PFSK-1 (cell line): ENCODE measurements around the gene FOXP4.

Experiments
- FOXP2 ChIP-seq: optimal IDR thresholded peaks from 2 replicates; pipeline ENCODE3; 2011; ENCODE audit warnings: borderline replicate concordance, control low read depth, inconsistent platforms; ENCODE audit not compliant: insufficient read depth; ENCODE audit errors: extremely low read length, extremely low read depth
- POLR2AphosphoS5 ChIP-seq: IDR thresholded peaks from 2 replicates; pipeline ENCODE4 v1.6.1; 2012; ENCODE audit warnings: low read depth, mild to moderate bottlenecking, control low read depth, low read length, moderate library complexity
- SIN3A ChIP-seq: IDR thresholded peaks from 2 replicates; pipeline ENCODE4 v1.6.1; 2012; ENCODE audit warnings: mild to moderate bottlenecking, low read length, moderate library complexity, borderline replicate concordance; ENCODE audit not compliant: insufficient read depth
- TAF1 ChIP-seq: IDR thresholded peaks from 2 replicates; pipeline ENCODE4 v1.6.1; 2012; ENCODE audit warnings: low read length, control low read depth, borderline replicate concordance; ENCODE audit not compliant: insufficient read depth
- TF ChIP-seq, protein P1 (sequence below), 2 experiments: IDR thresholded peaks; 2 replicates each; pipeline versions ENCODE4 v1.6.1 to v1.8.0; 2011 to 2012; ENCODE audit warnings: low read depth in 2 of 2, low read length in 2 of 2, control low read depth in 1 of 2, inconsistent platforms in 1 of 2, mild to moderate bottlenecking in 1 of 2, moderate library complexity in 1 of 2; ENCODE audit not compliant: insufficient read depth in 1 of 2

DNA sequence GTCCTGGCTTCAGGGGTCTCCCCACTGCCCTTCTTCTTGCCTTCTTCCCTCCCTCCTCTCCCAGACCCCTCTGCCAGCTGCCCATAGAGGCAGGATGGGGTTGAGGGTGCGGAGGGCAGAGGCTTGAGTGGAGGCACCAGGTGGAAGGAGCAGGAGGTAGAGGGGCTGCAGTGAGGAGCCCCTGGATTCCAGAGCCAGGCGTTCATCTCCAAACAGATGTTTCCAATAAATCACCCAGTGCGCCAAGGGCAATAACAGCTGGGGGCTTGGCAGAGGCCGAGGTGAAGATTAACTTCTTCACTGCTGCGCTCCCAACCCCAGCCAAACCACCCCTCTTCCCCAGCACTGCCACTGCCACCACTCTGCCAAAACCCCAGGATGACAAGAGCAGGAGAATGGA is 102.7 kb downstream of the FOXP4 start:
- TF ChIP-seq SIN3A (no peak), POLR2AphosphoS5 (no peak), TAF1 (no peak), FOXP2 (no peak)
- TF ChIP-seq, protein P1, sequence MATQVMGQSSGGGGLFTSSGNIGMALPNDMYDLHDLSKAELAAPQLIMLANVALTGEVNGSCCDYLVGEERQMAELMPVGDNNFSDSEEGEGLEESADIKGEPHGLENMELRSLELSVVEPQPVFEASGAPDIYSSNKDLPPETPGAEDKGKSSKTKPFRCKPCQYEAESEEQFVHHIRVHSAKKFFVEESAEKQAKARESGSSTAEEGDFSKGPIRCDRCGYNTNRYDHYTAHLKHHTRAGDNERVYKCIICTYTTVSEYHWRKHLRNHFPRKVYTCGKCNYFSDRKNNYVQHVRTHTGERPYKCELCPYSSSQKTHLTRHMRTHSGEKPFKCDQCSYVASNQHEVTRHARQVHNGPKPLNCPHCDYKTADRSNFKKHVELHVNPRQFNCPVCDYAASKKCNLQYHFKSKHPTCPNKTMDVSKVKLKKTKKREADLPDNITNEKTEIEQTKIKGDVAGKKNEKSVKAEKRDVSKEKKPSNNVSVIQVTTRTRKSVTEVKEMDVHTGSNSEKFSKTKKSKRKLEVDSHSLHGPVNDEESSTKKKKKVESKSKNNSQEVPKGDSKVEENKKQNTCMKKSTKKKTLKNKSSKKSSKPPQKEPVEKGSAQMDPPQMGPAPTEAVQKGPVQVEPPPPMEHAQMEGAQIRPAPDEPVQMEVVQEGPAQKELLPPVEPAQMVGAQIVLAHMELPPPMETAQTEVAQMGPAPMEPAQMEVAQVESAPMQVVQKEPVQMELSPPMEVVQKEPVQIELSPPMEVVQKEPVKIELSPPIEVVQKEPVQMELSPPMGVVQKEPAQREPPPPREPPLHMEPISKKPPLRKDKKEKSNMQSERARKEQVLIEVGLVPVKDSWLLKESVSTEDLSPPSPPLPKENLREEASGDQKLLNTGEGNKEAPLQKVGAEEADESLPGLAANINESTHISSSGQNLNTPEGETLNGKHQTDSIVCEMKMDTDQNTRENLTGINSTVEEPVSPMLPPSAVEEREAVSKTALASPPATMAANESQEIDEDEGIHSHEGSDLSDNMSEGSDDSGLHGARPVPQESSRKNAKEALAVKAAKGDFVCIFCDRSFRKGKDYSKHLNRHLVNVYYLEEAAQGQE (IDR thresholded peaks at IDR 0.05; ENCODE audit: insufficient read depth in 1 of 2, low read depth in 2 of 2, low read length in 2 of 2), result no peak
